GM23248 (cell line): ENCODE results near the gene B3GNT5.

Experiments
- EZH2 ChIP-seq: fragments of 200-600 bp; sonication (generic); IDR thresholded peaks from 2 replicates; pipeline ENCODE4 v1.6.1; 2018; ENCODE audit warnings: antibody characterized with exemption, mild to moderate bottlenecking; ENCODE audit not compliant: insufficient read depth, poor library complexity, severe bottlenecking
- EZH2phosphoT487 ChIP-seq: fragments of 200-600 bp; sonication (generic); IDR thresholded peaks from 2 replicates; pipeline ENCODE4 v1.6.1; 2018; ENCODE audit warnings: antibody characterized with exemption, moderate library complexity, mild to moderate bottlenecking, low read depth; ENCODE audit not compliant: insufficient read depth

- no peak for TF ChIP-seq EZH2
- TF ChIP-seq EZH2phosphoT487, result no peak
These were observed 40.5 kb upstream of the B3GNT5 start for GRCh38 chr3:183212565-183212964.
